Activated T-cell treated with anti-CD3 and anti-CD28 coated beads, Interleukin-2, amount 50 U/mL, for 4 hours (primary cell): ENCODE measurements around the gene EPHB1. TPM values are rescaled to one million over a fixed set of nuclear protein-coding genes. Genes with fewer than 3 reads are reported as not detected.

ENCODE experiments used
- ATAC-seq, 2 donors: fragments of 200-7000 bp; cut with Tn5 transposase; one replicate each; pipeline ENCODE4 v1.10.0; 2021
- DNase-seq: peaks from one replicate; pipeline ENCODE4 v3.0.0-alpha.2; 2020
- H3K27me3 Mint-ChIP-seq: one replicate; pipeline ENCODE4 v1.8.0; 2021; ENCODE audit warnings: low read depth, mixed read lengths
- H3K36me3 Mint-ChIP-seq: one replicate; pipeline ENCODE4 v1.8.0; 2022; ENCODE audit warnings: mixed read lengths; ENCODE audit not compliant: insufficient read depth
- H3K4me1 Mint-ChIP-seq: one replicate; pipeline ENCODE4 v1.8.0; 2021; ENCODE audit warnings: low read depth, mixed read lengths
- H3K4me3 Mint-ChIP-seq: one replicate; pipeline ENCODE4 v1.8.0; 2021; ENCODE audit warnings: mild to moderate bottlenecking, moderate library complexity, mixed read lengths
- H3K9me3 Mint-ChIP-seq: one replicate; pipeline ENCODE4 v1.8.0; 2021; ENCODE audit warnings: mixed read lengths
- total RNA-seq, 3 donors: library from RNA; stranded (reverse); gene quantifications; one replicate each; pipeline ENCODE4 v1.2.1, GENCODE V29; 2021

The EPHB1 gene
- total RNA-seq, 3 donors from 2014 or later = 0.50 to 0.71 (median 0.68) TPM

GRCh38 chr3:134833453-134834163 lies 38.5 kb downstream of the EPHB1 start:
- no peaks in the 10 kb centered on the region for H3K4me1 Mint-ChIP-seq
- no peak overlapping the region for H3K4me3 Mint-ChIP-seq
- H3K36me3 Mint-ChIP-seq = no peaks in the 10 kb centered on the region
- ATAC-seq (no peak), DNase-seq (no peak)
- H3K9me3 Mint-ChIP-seq = no peaks in the 10 kb centered on the region
- peaks cover 2% of the 10 kb centered on the region for H3K27me3 Mint-ChIP-seq

GRCh38 chr3:134836921-134837320 lies 41.9 kb downstream of the EPHB1 start:
- Mint-ChIP-seq H3K36me3 (no peaks in the 10 kb centered on the region), H3K4me3 (no peak overlapping the region), H3K4me1 (no peaks in the 10 kb centered on the region), H3K27me3 (peaks cover 2% of the 10 kb centered on the region), H3K9me3 (peaks cover 3% of the 10 kb centered on the region)
- ATAC-seq = no peak
- DNase-seq = no peak

DNA sequence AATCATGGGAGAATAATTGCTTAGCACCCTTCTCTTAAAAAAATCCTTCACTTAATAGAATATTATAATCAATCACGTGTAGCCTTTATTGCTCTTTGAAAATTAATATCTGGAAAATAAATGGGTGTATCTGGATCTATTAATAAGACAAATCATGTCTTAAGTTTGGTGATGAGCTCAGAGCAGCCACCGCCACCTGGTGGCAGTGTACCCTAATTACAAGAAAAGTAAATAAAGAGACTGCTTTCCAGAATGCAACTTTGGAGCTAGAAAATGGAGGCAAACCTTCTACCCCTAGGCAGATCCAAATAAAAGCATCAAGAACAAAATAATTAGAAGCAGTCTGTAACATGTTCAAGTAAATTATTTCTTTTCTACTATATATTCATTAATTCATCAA lies 43.5 kb downstream of the EPHB1 start:
- DNase-seq (no peak), ATAC-seq (no peak)
- H3K4me1 Mint-ChIP-seq = no peaks in the 10 kb centered on the region
- H3K27me3 Mint-ChIP-seq = peaks cover 2% of the 10 kb centered on the region
- no peaks in the 10 kb centered on the region for H3K36me3 Mint-ChIP-seq
- H3K4me3 Mint-ChIP-seq = no peak overlapping the region
- H3K9me3 Mint-ChIP-seq = peaks cover 9% of the 10 kb centered on the region

- no peak for DNase-seq
- no peak for ATAC-seq
- H3K4me3 Mint-ChIP-seq = no peak overlapping the region
- peaks cover 2% of the 10 kb centered on the region for H3K27me3 Mint-ChIP-seq
- no peaks in the 10 kb centered on the region for H3K4me1 Mint-ChIP-seq
- H3K36me3 Mint-ChIP-seq = no peaks in the 10 kb centered on the region
- H3K9me3 Mint-ChIP-seq = peaks cover 18% of the 10 kb centered on the region
Measured at GRCh38 chr3:134839422-134839821, 44.4 kb downstream of the EPHB1 start.

GRCh38 chr3:134839990-134840389 lies 44.9 kb downstream of the EPHB1 start:
- no peak overlapping the region for H3K4me3 Mint-ChIP-seq
- H3K9me3 Mint-ChIP-seq = peaks cover 21% of the 10 kb centered on the region
- no peak for ATAC-seq
- no peak for DNase-seq
- no peaks in the 10 kb centered on the region for H3K36me3 Mint-ChIP-seq
- H3K4me1 Mint-ChIP-seq = no peaks in the 10 kb centered on the region
- peaks cover 2% of the 10 kb centered on the region for H3K27me3 Mint-ChIP-seq

DNA sequence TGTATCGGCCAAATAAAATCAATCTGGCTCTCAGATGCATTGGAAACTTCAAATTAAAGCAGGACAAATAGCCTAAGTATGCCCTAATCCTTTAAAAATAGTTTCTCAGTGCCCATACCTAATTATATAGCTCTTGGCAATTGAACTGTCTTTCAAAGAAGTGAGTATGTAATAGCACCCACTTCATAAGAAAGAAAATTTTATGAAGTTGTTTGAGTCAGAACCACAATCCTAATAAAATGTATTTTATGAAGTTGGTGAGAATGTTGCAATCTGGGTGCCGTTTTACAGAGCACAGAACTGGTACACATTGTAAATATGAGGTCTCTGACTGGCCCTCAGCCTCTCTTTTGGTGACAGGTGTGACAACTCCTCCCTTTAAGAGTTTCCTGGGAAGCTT lies 45.4 kb downstream of the EPHB1 start:
- Mint-ChIP-seq H3K27me3 (peaks cover 2% of the 10 kb centered on the region), H3K36me3 (no peaks in the 10 kb centered on the region), H3K9me3 (peaks cover 21% of the 10 kb centered on the region), H3K4me3 (no peak overlapping the region), H3K4me1 (no peaks in the 10 kb centered on the region)
- ATAC-seq = no peak
- DNase-seq = no peak

GRCh38 chr3:134846084-134846483 lies 51.0 kb downstream of the EPHB1 start:
- Mint-ChIP-seq H3K27me3 (peaks cover 2% of the 10 kb centered on the region), H3K4me3 (no peak overlapping the region)
- no peak for ATAC-seq

DNA sequence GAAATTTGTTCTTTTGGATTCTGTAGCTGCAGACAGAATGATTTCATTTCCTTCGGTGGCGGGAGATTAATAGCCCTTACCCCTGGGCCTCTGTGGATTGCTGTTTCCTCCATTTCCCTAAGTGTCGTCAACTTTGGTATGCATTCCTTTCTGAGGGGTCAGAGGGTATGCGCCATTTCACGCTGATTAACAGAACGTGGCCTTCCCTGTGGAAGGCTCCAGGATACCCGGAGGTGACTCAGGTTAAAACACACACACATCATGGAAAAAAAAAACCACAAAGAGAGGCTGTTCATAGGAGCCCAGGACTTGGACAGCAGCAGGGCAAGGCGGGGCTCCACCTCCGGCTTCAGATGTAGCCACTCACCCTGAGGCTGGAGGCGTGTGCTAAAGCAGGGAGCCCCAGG lies 51.9 kb downstream of the EPHB1 start:
- Mint-ChIP-seq H3K9me3 (peaks cover 19% of the 10 kb centered on the region), H3K36me3 (no peaks in the 10 kb centered on the region), H3K27me3 (peaks cover 2% of the 10 kb centered on the region), H3K4me1 (no peaks in the 10 kb centered on the region), H3K4me3 (no peak overlapping the region)
- DNase-seq = no peak
- ATAC-seq = no peak

More at GRCh38 chr3:134846084-134846483, 51.0 kb downstream of the EPHB1 start:
- DNase-seq = no peak
- Mint-ChIP-seq H3K9me3 (peaks cover 19% of the 10 kb centered on the region), H3K4me1 (no peaks in the 10 kb centered on the region), H3K36me3 (no peaks in the 10 kb centered on the region)

DNA sequence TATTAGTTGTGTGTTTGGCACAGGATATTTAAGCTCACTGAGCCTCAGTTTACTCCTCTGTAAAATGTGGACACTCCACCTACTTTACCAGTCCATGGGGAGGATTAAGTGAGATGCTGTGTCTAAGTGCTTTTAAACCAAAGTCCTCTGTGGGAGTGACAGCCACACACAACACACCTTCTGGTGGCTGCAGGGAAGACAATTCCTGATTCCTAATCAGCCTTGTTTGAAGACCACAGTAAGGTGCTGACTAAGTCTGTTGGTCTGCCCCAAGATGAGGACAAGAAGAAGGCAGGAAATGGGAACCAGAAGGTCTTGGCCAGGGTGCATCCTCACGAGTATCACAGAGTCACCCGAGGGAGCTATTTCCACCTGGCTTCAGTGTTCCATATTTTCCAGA lies 52.3 kb downstream of the EPHB1 start:
- Mint-ChIP-seq H3K4me1 (no peaks in the 10 kb centered on the region), H3K36me3 (no peaks in the 10 kb centered on the region), H3K4me3 (no peak overlapping the region), H3K27me3 (peaks cover 2% of the 10 kb centered on the region), H3K9me3 (peaks cover 19% of the 10 kb centered on the region)
- DNase-seq = no peak
- no peak for ATAC-seq

- no peak overlapping the region for H3K4me3 Mint-ChIP-seq
- peaks cover 2% of the 10 kb centered on the region for H3K9me3 Mint-ChIP-seq
- ATAC-seq (no peak), DNase-seq (no peak)
- H3K36me3 Mint-ChIP-seq = no peaks in the 10 kb centered on the region
- no peaks in the 10 kb centered on the region for H3K4me1 Mint-ChIP-seq
- H3K27me3 Mint-ChIP-seq = peaks cover 2% of the 10 kb centered on the region
Measured at GRCh38 chr3:134849561-134849960, 54.5 kb downstream of the EPHB1 start.

GRCh38 chr3:134850761-134851160 lies 55.7 kb downstream of the EPHB1 start:
- H3K36me3 Mint-ChIP-seq = no peaks in the 10 kb centered on the region
- H3K27me3 Mint-ChIP-seq = peaks cover 2% of the 10 kb centered on the region
- H3K4me1 Mint-ChIP-seq = no peaks in the 10 kb centered on the region
- no peaks in the 10 kb centered on the region for H3K9me3 Mint-ChIP-seq
- no peak overlapping the region for H3K4me3 Mint-ChIP-seq
- ATAC-seq = no peak
- DNase-seq = no peak

- DNase-seq (no peak), ATAC-seq (no peak)
- Mint-ChIP-seq H3K4me3 (no peak overlapping the region), H3K36me3 (no peaks in the 10 kb centered on the region), H3K27me3 (no peaks in the 10 kb centered on the region), H3K4me1 (no peaks in the 10 kb centered on the region), H3K9me3 (no peaks in the 10 kb centered on the region)
Measured at GRCh38 chr3:134852132-134852531, 57.1 kb downstream of the EPHB1 start.

DNA sequence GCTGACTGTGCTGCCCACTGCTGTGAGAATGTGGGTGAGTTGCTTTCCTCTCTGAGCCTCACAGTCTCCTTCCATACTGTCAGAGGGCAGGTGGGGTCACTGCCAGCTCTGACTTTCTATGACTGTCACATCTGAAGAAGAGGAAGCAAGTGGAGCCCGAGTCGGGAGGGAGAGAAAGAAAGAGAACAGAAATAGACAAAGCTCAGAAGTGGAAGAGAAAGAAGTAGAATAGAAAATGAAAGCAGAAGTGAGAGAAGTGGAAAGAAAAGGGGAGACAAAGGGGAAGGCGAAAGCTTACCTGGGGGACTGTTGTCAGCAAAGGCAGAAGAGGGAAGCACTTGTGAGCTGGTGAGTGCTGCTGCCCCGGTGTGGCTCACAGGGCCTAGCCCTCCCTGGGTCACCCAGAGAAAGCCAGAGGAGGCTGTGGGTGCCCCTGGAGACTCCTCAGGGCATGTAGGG lies 57.9 kb downstream of the EPHB1 start:
- H3K4me1 Mint-ChIP-seq = no peaks in the 10 kb centered on the region
- no peak for ATAC-seq
- H3K27me3 Mint-ChIP-seq = no peaks in the 10 kb centered on the region
- H3K4me3 Mint-ChIP-seq = no peak overlapping the region
- DNase-seq = no peak
- no peaks in the 10 kb centered on the region for H3K9me3 Mint-ChIP-seq
- no peaks in the 10 kb centered on the region for H3K36me3 Mint-ChIP-seq

DNA sequence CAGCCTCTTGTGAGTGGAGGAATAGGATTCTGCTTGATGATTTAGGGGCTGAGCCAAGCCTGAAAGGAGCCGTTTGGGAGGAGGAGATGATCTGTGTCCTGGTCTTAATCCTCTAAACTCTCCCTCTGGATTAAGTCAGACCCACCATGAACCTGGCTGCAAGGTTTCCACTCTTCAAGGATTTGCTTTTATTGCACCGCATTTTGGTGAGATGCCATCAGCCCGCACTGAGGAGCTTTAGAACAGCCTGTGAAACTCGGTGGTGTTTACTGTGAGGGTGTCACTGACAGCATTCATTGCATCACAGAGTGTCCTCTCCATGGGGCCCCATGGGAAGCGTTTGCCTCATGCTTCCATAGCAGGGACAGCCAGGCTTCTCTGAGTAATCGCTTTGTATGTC lies 59.2 kb downstream of the EPHB1 start:
- Mint-ChIP-seq H3K27me3 (peaks cover 2% of the 10 kb centered on the region), H3K36me3 (no peaks in the 10 kb centered on the region), H3K9me3 (no peaks in the 10 kb centered on the region), H3K4me3 (no peak overlapping the region), H3K4me1 (no peaks in the 10 kb centered on the region)
- DNase-seq (no peak), ATAC-seq (no peak)

DNA sequence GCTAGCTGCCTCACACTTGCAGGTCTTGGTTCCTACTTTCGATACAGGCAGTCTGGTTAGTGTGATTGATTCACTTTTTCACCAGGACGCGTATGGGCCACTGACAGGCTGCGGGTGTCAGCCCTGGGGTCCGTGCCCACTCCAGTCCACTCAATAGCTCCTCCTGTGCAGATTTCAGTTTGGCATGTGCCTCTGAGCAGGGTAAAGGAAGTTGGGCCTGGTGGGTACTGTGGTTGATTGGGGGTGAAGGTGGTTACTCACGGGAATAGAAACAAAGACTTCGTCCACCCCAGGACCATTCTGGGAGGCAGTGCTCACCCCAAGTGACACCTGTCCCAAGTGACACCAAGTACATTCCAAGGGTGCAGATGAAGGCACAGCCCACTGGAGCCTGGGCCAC lies 62.3 kb downstream of the EPHB1 start:
- no peaks in the 10 kb centered on the region for H3K36me3 Mint-ChIP-seq
- peaks cover 2% of the 10 kb centered on the region for H3K27me3 Mint-ChIP-seq
- DNase-seq (no peak), ATAC-seq (no peak)
- H3K4me3 Mint-ChIP-seq = no peak overlapping the region
- H3K9me3 Mint-ChIP-seq = no peaks in the 10 kb centered on the region
- no peaks in the 10 kb centered on the region for H3K4me1 Mint-ChIP-seq
